Sigmoid colon (tissue), 4 donors: ENCODE results near the gene RNASEH2B.

Experiments used
- POLR2AphosphoS5 ChIP-seq, 4 donors: sonication (generic); formaldehyde crosslinking; IDR thresholded peaks; one replicate each; pipeline ENCODE4 v1.6.1; 2017; ENCODE audit warnings: antibody characterized with exemption in 4 of 4
- TF ChIP-seq, protein P1 (sequence below), 4 experiments: fragments of 450-650 bp in 3 of 4; fragments of 200-600 bp in 1 of 4; IDR thresholded peaks; one replicate each; pipeline ENCODE4 v1.5.1; 2016 to 2019; ENCODE audit warnings: antibody characterized with exemption in 4 of 4, mild to moderate bottlenecking in 3 of 4, moderate library complexity in 2 of 4

- TF ChIP-seq, protein P1, sequence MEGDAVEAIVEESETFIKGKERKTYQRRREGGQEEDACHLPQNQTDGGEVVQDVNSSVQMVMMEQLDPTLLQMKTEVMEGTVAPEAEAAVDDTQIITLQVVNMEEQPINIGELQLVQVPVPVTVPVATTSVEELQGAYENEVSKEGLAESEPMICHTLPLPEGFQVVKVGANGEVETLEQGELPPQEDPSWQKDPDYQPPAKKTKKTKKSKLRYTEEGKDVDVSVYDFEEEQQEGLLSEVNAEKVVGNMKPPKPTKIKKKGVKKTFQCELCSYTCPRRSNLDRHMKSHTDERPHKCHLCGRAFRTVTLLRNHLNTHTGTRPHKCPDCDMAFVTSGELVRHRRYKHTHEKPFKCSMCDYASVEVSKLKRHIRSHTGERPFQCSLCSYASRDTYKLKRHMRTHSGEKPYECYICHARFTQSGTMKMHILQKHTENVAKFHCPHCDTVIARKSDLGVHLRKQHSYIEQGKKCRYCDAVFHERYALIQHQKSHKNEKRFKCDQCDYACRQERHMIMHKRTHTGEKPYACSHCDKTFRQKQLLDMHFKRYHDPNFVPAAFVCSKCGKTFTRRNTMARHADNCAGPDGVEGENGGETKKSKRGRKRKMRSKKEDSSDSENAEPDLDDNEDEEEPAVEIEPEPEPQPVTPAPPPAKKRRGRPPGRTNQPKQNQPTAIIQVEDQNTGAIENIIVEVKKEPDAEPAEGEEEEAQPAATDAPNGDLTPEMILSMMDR (IDR thresholded peaks at IDR 0.05), result no peak
- no peak for TF ChIP-seq POLR2AphosphoS5 (IDR thresholded peaks at IDR 0.05)
Observed at GRCh38 chr13:50916701-50917184, 7.2 kb downstream of the RNASEH2B start.
